ENCODE data around the gene TMEM9.

GRCh38 chr1:201149400-201149799 is 4.9 kb downstream of the TMEM9 start:
- TF ChIP-seq SUZ12 (IDR thresholded peaks at IDR 0.05; ENCODE audit: extremely low read depth, insufficient read depth, insufficient read length) (no peak), ZNF274 (IDR thresholded peaks at IDR 0.05; ENCODE audit: low read depth, low read length) (no peak)

All from NT2/D1 (cell line).